ENCODE measurements around the gene NFYA. TPM values are rescaled to one million over a fixed set of nuclear protein-coding genes. Genes with fewer than 3 reads are reported as not detected.

The NFYA gene
- total and polyA plus RNA-seq, 2 of the 4 experiments (the other 2 are of a cell fraction), result 10.9 to 28.5 TPM

DNA sequence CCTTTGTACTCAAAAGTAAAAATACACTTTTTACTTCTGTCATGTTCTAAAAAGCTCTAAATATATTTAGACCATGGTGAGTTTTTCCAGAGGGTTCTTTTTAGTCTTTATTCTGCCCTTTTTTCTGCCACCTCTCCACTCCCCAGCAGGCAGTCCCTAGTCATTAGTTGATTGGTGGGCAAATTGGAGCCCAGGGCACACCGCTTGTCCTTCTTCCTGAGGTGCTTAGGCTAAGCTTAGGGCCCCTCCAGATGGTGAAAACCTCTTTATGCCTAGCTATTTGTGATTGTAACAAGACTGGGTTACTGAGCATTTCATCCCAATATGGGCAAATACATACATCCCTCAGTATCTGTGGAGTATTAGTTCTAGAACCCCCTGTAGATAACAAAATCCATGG, 75.1 kb downstream of the NFYA start:
- no peak for DNase-seq
- Histone ChIP-seq H3K27ac (ENCODE audit: insufficient read depth, low read length) (no peak overlapping the region), H3K4me3 (ENCODE audit: insufficient read depth, low read depth, low read length) (no peak overlapping the region), H3K9me1 (ENCODE audit: insufficient read depth, low read length) (no peaks in the 10 kb centered on the region), H2AK5ac (ENCODE audit: low read depth, low read length) (no peak overlapping the region), H3K14ac (replicated peaks; ENCODE audit: low read depth, low read length) (no peak overlapping the region), H3K18ac (ENCODE audit: low read depth, low read length) (no peak overlapping the region), H2BK120ac (ENCODE audit: low read depth, low read length) (no peak overlapping the region), H2AK9ac (replicated peaks; ENCODE audit: low read depth, low read length, poor library complexity) (no peak overlapping the region), H3K4me2 (ENCODE audit: low read depth, low read length) (no peak overlapping the region), H3K79me1 (ENCODE audit: low read depth in 1 of 2, low read length in 2 of 2) (no peaks in the 10 kb centered on the region), H3K9ac (ENCODE audit: low read depth, low read length) (no peak overlapping the region), H4K8ac (ENCODE audit: low read depth in 2 of 2, low read length in 2 of 2) (no peak overlapping the region), H3K56ac (ENCODE audit: extremely low read depth, insufficient read depth, low read length) (no peak overlapping the region), H4K20me1 (ENCODE audit: insufficient read depth, low read length) (no peaks in the 10 kb centered on the region), H3K36me3 (ENCODE audit: control insufficient read depth, insufficient read depth, low read length) (no peaks in the 10 kb centered on the region), H4K91ac (ENCODE audit: insufficient read depth, low read depth, low read length) (no peak overlapping the region), H3K9me3 (ENCODE audit: control insufficient read depth, insufficient read depth, low read length) (no peaks in the 10 kb centered on the region), H4K5ac (ENCODE audit: low read depth, low read length) (no peak overlapping the region), H3K4ac (ENCODE audit: low read depth, low read length) (no peak overlapping the region), H3K27me3 (ENCODE audit: control insufficient read depth, insufficient read depth, low read length) (no peaks in the 10 kb centered on the region), H2AFZ (replicated peaks; ENCODE audit: low read length, poor library complexity) (no peak overlapping the region), H3K23ac (ENCODE audit: low read depth, low read length) (no peak overlapping the region), H3K4me1 (ENCODE audit: control insufficient read depth, insufficient read depth, low read length) (no peaks in the 10 kb centered on the region), H2BK5ac (ENCODE audit: low read depth, low read length, poor library complexity, severe bottlenecking) (no peak overlapping the region), H2BK20ac (ENCODE audit: low read depth, low read length) (no peak overlapping the region), H2BK15ac (ENCODE audit: low read depth, low read length) (no peak overlapping the region)
- no CpG with 5 or more reads among the region's 1 CpG for WGBS, 2 experiments (ENCODE audit: extremely low coverage in 2 of 2, insufficient read length in 1 of 2)
- intact Hi-C loops (cut with micrococcal nuclease), result no loop called here
- POLR2A ChIA-PET (ENCODE audit: unreplicated experiment), result no interaction called here
- no peak for ATAC-seq (ENCODE audit: low read depth)
- CTCF ChIA-PET, result no interaction called here
- dilution Hi-C loops (cut with HindIII; ENCODE audit: low sequenced_read_pairs, unreplicated experiment), result no loop called here
- TF ChIP-seq, protein P1, sequence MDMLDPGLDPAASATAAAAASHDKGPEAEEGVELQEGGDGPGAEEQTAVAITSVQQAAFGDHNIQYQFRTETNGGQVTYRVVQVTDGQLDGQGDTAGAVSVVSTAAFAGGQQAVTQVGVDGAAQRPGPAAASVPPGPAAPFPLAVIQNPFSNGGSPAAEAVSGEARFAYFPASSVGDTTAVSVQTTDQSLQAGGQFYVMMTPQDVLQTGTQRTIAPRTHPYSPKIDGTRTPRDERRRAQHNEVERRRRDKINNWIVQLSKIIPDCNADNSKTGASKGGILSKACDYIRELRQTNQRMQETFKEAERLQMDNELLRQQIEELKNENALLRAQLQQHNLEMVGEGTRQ (IDR thresholded peaks at IDR 0.05; ENCODE audit: low read depth, low read length), result no peak
- TF ChIP-seq, protein P2, sequence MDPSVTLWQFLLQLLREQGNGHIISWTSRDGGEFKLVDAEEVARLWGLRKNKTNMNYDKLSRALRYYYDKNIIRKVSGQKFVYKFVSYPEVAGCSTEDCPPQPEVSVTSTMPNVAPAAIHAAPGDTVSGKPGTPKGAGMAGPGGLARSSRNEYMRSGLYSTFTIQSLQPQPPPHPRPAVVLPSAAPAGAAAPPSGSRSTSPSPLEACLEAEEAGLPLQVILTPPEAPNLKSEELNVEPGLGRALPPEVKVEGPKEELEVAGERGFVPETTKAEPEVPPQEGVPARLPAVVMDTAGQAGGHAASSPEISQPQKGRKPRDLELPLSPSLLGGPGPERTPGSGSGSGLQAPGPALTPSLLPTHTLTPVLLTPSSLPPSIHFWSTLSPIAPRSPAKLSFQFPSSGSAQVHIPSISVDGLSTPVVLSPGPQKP (IDR thresholded peaks at IDR 0.05; ENCODE audit: borderline replicate concordance, low read depth, low read length), result no peak
- no peak for TF ChIP-seq FOS (IDR thresholded peaks at IDR 0.05; ENCODE audit: low read depth, low read length)
- no peak for TF ChIP-seq RFX5 (IDR thresholded peaks at IDR 0.05; ENCODE audit: low read depth, low read length)
- TF ChIP-seq BHLHE40 (IDR thresholded peaks at IDR 0.05; ENCODE audit: low read depth, low read length), result no peak
- no peak for TF ChIP-seq MXI1 (IDR thresholded peaks at IDR 0.05; ENCODE audit: borderline replicate concordance, low read depth, low read length)
- no peak for TF ChIP-seq RCOR1 (IDR thresholded peaks at IDR 0.05; ENCODE audit: insufficient replicate concordance, low read length)
- no peak for TF ChIP-seq RAD21 (IDR thresholded peaks at IDR 0.05; ENCODE audit: low read length)
- no peak for TF ChIP-seq POLR2A (IDR thresholded peaks at IDR 0.05; ENCODE audit: low read depth, low read length)
- no peak for TF ChIP-seq MAFK (IDR thresholded peaks at IDR 0.05; ENCODE audit: low read depth, low read length)
- no peak for TF ChIP-seq NFE2L2 (IDR thresholded peaks at IDR 0.05; ENCODE audit: low read depth, low read length)
- TF ChIP-seq MAZ (IDR thresholded peaks at IDR 0.05; ENCODE audit: borderline replicate concordance, low read depth, low read length), result no peak
- no peak for TF ChIP-seq SMC3 (IDR thresholded peaks at IDR 0.05; ENCODE audit: low read depth, low read length)
- TF ChIP-seq CHD1 (IDR thresholded peaks at IDR 0.05; ENCODE audit: low read depth, low read length), result no peak
- TF ChIP-seq, protein P3, sequence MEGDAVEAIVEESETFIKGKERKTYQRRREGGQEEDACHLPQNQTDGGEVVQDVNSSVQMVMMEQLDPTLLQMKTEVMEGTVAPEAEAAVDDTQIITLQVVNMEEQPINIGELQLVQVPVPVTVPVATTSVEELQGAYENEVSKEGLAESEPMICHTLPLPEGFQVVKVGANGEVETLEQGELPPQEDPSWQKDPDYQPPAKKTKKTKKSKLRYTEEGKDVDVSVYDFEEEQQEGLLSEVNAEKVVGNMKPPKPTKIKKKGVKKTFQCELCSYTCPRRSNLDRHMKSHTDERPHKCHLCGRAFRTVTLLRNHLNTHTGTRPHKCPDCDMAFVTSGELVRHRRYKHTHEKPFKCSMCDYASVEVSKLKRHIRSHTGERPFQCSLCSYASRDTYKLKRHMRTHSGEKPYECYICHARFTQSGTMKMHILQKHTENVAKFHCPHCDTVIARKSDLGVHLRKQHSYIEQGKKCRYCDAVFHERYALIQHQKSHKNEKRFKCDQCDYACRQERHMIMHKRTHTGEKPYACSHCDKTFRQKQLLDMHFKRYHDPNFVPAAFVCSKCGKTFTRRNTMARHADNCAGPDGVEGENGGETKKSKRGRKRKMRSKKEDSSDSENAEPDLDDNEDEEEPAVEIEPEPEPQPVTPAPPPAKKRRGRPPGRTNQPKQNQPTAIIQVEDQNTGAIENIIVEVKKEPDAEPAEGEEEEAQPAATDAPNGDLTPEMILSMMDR (conservative IDR thresholded peaks at IDR 0.05; ENCODE audit: low read depth, low read length), result no peak
- in situ Hi-C loops (cut with MboI; ENCODE audit: low sequenced_read_pairs), result no loop called here
- no TSS peak for BruUV-seq (replicated peaks)

Measured in IMR-90 (cell line).